ENCODE data around the gene LIPK. TPM values are rescaled to one million over a fixed set of nuclear protein-coding genes. Genes with fewer than 3 reads are reported as not detected.
A peak's percentile ranks its signal among the peaks of the same experiment; 100 is the strongest.

LIPK gene
- total RNA-seq, 1 experiment from 2014 or later: not detected

DNA sequence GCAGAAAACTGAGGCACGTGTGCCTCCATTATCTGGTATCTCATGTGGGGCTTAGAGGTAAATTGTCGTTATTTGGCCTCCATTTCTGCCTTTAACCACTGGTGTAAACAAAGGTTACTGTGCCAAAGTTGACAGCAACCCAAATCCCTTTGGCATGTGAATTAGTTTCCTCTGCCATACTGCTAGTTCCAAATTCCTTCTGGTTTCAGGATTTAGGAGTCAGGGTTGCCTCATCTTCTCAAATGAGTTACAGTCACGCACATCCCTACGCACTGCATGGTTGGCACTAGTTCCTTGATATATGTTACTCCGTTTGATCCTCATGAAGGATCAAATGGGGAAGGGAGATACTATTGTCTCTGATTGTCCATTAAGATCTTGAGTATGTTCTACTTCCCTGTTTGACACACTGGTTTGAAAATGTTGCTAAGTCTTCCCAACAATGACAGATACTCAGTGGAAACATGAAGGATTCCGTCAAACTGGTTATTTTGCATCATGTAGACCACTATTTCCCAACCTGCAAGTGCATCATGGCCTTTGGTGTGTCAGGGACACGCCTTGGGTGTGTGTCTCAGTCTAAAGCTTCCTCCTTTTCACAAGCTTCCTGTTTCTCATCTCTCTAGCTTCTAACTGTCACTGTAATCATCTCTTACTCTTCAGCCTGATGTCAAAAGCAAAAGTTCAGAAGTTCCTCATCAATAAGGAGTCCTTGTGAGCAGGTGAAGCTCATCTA is 53.5 kb downstream of the LIPK start, which contains the start of gene LIPN:
Gene LIPN, plus strand, starts transcription at position 655 of the 736 bp plus-strand sequence. CDS start 1,386 bp downstream, outside the sequence.
- no peak for DNase-seq (ENCODE audit: low read depth)
- in situ Hi-C loops (cut with HindIII; ENCODE audit: low pct_unique_long_range_greater_than_20kb, low sequenced_read_pairs): no loop called here

DNA sequence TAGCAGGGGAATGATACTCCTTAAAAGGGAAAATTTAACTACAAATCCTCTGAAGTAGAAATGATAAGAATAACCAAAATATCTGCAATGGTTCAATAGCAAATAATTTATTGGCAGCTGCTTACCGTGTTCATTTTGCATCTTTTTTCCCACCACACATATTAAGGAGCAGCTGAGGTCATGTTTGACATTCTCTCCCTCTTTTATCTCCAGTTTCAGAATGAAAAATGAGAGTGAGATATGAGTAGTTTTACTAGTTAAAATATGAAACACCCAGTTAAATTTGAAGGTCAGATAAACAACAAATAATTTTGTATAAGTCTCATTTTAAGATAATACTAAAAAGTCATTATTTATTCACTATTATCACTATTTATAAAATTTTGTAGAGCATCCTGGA is 56.9 kb downstream of the LIPK start:
- no peak for DNase-seq (ENCODE audit: low read depth)
- in situ Hi-C loops (cut with HindIII; ENCODE audit: low pct_unique_long_range_greater_than_20kb, low sequenced_read_pairs): no loop called here

DNA sequence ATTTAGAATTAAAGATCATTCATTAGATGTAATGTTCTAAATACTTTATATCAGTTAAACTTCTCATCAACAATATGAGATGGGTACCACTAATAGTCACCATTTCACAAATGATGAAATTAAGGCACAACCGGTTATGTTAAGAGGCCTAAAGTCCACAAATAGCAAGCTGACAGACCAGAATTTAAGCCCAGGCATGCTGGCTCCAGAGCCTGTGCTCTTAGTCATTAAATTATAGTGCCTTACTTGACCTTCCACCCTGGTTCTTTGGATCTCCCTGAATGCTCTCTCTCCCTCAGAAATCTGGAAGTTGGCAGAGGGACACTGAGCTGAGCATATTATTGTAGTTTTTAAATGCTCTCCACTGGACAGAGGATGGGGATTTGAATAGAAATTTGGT is 57.4 kb downstream of the LIPK start:
- DNase-seq (ENCODE audit: low read depth): no peak
- in situ Hi-C loops (cut with HindIII; ENCODE audit: low pct_unique_long_range_greater_than_20kb, low sequenced_read_pairs): no loop called here

DNA sequence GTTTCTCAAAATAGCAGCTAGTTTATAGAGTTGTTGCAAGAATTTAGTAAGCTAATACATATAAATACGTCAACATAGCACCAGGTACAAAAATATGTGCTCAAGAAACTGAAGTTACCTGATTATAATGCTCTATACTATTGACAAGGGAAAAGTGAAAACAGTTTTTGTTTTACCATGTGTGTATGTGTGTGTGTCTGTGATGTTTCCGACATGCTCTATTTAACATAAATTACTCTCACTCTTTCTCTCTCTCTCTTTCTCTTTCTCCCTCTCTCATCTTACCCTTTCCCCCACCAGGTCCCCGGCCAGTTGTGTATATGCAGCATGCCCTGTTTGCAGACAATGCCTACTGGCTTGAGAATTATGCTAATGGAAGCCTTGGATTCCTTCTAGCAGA is 58.1 kb downstream of the LIPK start:
- no peak for DNase-seq (ENCODE audit: low read depth)
- in situ Hi-C loops (cut with HindIII; ENCODE audit: low pct_unique_long_range_greater_than_20kb, low sequenced_read_pairs): no loop called here

DNA sequence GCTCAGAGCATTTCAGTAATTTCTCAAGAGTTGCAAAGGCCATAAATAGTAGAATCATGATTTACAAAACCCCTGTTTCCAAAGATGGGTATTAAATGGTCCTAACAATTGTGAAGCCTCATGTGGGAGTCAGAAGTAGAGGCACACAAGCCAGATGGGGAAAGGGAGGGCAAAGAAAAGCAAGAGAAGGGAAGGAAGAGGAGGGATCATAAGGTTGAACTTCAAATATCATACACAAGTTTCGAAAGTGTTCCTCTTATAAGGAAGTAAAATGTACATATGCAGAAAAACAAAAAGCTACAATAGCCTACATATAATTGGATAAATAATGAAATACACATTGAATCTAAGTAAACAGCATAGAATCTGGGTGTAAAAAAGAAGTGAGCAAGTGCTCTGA is 59.8 kb downstream of the LIPK start:
- in situ Hi-C loops (cut with HindIII; ENCODE audit: low pct_unique_long_range_greater_than_20kb, low sequenced_read_pairs): no loop called here
- DNase-seq (ENCODE audit: low read depth): no peak

DNA sequence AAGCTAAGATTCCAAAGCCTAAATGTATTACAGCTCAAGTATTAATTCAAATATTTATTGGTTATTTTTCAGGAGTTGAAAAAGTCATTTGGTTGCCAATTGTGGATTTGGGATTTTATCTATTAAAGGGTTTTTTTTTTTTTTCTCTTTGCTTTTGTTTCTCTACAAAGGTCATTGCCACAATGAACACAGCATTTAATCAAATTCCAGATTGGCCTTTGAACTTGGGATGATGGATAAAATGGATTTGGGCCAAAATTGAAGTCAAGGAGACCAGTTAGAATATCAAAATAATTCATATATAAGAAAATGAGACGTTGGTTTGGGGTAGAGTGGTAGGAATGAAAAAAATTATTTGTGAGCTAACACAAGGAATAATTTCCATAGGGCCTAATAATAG is 63.3 kb downstream of the LIPK start:
- in situ Hi-C loops (cut with HindIII; ENCODE audit: low pct_unique_long_range_greater_than_20kb, low sequenced_read_pairs): no loop called here
- no peak for DNase-seq (ENCODE audit: low read depth)

DNA sequence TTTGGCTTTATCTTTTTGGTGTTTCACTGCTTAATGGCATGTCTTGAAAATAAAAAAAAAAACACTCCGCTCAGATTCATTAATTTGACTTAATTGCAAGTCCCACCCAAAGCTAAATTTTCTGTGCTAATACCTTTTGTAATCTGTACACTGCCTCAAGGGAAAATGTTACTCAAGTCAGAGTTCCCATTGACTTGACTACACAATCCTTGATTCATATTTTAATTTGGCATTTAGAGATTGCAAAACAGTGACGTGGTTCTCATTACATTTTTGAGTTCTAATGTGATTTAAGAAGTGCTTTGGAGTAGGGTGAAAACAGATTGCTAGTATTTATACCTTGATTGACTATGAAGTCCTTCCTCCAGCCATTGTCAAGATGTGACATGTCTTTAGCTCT is 75.2 kb downstream of the LIPK start:
- DNase-seq (ENCODE audit: low read depth): no peak
- in situ Hi-C loops (cut with HindIII; ENCODE audit: low pct_unique_long_range_greater_than_20kb, low sequenced_read_pairs): no loop called here

DNA sequence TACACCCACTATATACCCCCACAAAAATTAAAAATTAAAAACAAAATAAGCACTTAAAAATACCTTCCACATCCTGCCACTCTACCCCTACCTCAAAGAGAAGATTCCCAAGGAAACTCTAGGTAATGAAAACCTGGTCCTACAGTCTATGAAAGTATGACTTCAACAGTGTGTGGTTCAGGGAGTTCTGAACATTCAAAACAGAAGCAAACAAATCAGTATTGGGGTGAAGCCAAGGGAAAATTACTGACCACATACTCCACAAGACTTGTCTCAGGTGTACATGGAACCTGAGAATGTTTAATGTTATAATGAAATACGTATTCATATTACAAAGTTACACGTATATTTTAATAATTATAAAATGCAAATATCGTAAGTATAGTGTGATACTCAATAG is 76.2 kb downstream of the LIPK start:
- no peak for DNase-seq (ENCODE audit: low read depth)
- in situ Hi-C loops (cut with HindIII; ENCODE audit: low pct_unique_long_range_greater_than_20kb, low sequenced_read_pairs): no loop called here

DNA sequence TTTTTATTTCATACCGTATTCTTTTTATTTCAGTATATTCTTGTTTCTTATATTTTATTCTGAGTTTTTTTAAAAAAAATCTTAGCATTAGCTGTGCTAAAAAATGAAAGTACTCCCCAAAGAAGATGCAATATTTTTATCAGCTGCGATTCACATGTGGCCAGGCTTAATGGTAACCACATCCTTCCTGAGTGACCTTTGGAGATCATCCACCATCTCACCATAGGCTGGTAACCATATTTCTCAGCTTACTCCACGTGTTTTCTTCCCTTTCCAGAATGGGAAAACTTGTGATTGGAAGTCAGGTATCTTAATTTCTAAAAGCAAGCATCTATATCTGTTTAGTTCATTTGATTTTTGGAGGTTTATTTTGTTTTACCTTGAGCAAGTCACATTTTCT is 77.7 kb downstream of the LIPK start:
- no peak for DNase-seq (ENCODE audit: low read depth)
- in situ Hi-C loops (cut with HindIII; ENCODE audit: low pct_unique_long_range_greater_than_20kb, low sequenced_read_pairs): no loop called here

DNA sequence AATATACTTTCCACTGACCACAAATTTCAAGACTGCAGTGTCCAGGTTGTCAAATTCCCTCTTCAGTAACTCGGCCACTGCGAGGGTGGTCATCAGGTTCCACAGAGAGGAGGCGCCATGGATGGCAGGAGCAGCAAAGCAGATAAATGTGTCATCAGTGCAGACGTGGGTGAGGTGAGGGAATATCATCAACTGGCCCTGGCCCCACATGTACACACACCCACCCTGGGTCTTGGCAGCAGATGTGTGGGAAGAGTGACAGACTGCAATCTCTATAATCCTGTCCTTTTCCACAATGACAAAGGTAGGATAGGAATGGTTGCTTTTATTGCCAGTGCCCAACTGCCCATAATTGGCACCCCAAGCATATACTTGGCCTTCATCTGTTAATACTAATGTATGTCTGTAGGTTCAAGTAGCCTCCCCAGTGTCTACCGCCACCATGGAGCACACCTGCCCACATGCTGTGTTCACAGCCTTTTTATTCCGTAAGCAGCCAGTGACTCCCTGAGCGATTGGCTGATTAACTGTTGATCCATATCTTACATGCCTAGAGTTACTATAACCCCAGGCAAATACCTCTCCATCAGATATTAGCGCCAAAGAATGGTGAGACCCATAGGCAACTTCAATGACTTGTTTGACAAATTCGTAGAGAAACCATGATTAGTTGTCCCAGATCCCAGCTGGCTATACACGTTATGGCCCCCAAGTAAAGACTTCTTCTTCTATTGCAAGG is 80.2 kb downstream of the LIPK start:
- in situ Hi-C loops (cut with HindIII; ENCODE audit: low pct_unique_long_range_greater_than_20kb, low sequenced_read_pairs): no loop called here

DNA sequence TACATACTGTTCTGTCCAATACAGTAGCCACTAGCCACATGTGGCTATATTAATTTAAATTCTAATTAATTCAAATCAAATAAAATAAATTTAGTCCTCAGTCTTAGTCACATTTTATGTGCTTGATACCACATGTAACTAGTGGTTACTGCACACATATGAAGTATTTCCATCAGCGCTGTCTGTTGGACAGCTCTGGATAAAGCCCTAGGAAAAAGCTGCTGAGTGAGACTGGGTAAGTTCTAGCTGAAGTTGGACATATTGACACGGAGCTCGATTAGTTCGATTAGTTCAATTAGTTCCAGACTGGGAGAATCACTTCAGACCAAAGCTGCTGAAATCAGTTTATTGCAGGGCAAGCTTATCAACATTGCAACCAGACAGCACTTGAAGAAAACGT is 81.4 kb downstream of the LIPK start:
- in situ Hi-C loops (cut with HindIII; ENCODE audit: low pct_unique_long_range_greater_than_20kb, low sequenced_read_pairs): no loop called here
- DNase-seq (ENCODE audit: low read depth): no peak

More for the DNA sequence above, 80.2 kb downstream of the LIPK start:
- DNase-seq (ENCODE audit: low read depth): no peak

DNA sequence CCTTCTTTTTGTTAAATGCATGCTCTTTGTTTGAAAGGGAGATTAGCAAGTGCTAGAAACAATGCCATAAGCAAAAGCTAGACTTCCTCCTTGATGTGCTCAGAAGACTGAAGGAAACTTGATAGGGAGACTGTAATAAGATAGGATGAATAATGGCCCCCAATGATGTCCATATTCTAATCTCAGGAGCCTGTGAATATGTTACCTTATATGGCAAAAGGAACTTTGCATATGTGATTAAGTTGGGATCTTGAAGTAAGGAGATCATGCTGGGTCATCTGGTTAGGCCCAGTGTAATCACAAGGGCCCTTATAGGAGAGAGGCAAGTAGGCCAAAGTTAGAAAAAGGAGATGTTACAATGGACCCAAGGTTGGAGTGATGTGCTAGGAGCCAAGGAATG is 82.9 kb downstream of the LIPK start:
- in situ Hi-C loops (cut with HindIII; ENCODE audit: low pct_unique_long_range_greater_than_20kb, low sequenced_read_pairs): no loop called here
- DNase-seq (ENCODE audit: low read depth): no peak

DNA sequence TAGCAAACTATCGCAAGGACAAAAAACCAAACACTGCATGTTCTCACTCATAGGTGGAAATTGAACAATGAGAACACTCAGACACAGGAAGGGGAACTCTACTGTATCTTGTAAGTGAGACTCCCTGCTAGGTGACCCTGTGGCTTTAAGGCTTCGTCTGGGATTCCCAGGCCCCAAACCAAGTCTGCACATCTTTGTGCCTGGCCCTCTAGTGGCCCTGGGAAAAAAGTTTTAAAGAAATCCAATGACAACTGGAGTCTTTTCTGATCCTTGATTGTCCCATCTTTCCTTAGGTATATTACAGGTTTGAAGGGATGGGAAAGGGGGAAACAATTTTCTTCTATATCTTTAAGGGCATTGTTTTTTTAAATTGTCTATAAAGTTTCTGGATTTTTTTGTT is 85.9 kb downstream of the LIPK start:
- in situ Hi-C loops (cut with HindIII; ENCODE audit: low pct_unique_long_range_greater_than_20kb, low sequenced_read_pairs): no loop called here
- peak; percentile 16 for DNase-seq (ENCODE audit: low read depth)

DNA sequence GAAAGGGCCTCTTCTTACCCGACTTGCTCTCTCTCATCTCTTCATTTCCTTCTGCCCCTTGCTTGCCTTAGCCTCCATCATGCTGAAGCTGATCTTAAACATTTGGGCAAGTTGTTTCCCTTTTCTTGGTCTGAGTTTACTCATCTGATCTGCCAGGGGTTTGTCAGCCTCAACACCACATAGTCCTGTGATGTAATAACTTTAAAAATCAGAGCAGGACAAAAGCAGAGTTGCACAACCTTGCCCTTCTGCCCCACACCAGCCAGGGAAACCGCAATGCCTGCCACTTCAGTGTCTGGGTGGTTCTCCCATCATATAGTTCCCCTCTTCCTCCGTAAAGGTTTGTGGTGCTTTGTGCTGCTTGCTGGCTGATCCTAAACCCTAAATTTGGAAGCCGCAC is 86.6 kb downstream of the LIPK start:
- DNase-seq (ENCODE audit: low read depth): no peak
- in situ Hi-C loops (cut with HindIII; ENCODE audit: low pct_unique_long_range_greater_than_20kb, low sequenced_read_pairs): no loop called here

DNA sequence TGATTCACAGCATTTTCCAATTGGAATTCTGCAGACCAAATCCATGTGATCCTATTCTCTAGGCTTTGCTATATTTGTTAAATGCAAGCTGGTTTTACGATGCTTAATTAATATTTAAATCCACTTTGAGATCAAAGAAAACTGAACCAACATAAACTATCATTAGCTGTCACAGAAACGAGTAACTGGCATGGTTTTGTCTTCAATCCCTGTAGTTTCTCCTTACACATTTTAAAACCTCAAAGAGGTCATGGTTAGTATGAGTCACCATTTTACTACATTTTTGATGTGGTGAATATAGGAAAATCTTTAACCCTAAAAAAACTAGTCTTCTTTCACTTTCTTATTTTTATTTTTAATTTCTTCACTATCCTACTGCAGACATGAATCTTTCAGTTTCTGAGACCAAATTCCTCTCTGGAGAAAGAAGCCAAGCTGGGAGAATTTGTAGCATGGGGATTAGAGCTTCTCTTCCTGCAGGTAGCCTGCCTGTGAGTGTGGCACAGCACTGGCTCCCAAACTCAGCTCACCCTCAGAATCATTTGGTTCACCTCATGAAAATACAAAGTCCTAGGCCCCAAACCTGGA is 87.8 kb downstream of the LIPK start:
- in situ Hi-C loops (cut with HindIII; ENCODE audit: low pct_unique_long_range_greater_than_20kb, low sequenced_read_pairs): no loop called here
- DNase-seq (ENCODE audit: low read depth): peak; percentile 6

DNA sequence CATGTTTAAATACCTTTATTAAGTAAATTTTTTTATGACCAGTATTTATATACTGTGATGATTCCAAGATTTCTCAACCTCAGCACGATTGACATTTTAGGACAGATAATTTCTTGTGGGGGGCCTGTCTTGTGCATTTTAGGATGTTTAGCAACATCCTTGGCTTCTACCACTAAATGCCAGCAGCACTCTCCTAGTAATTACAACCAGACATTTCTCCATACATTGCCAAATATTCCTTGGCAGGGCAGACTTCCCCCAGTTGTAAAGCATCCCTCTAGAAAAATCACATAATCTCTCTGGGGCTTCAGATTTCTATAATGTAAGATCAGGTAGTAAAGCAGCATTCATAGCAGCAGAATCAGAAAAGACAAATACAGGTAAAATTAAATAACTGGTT is 88.7 kb downstream of the LIPK start:
- DNase-seq (ENCODE audit: low read depth): no peak
- in situ Hi-C loops (cut with HindIII; ENCODE audit: low pct_unique_long_range_greater_than_20kb, low sequenced_read_pairs): no loop called here

DNA sequence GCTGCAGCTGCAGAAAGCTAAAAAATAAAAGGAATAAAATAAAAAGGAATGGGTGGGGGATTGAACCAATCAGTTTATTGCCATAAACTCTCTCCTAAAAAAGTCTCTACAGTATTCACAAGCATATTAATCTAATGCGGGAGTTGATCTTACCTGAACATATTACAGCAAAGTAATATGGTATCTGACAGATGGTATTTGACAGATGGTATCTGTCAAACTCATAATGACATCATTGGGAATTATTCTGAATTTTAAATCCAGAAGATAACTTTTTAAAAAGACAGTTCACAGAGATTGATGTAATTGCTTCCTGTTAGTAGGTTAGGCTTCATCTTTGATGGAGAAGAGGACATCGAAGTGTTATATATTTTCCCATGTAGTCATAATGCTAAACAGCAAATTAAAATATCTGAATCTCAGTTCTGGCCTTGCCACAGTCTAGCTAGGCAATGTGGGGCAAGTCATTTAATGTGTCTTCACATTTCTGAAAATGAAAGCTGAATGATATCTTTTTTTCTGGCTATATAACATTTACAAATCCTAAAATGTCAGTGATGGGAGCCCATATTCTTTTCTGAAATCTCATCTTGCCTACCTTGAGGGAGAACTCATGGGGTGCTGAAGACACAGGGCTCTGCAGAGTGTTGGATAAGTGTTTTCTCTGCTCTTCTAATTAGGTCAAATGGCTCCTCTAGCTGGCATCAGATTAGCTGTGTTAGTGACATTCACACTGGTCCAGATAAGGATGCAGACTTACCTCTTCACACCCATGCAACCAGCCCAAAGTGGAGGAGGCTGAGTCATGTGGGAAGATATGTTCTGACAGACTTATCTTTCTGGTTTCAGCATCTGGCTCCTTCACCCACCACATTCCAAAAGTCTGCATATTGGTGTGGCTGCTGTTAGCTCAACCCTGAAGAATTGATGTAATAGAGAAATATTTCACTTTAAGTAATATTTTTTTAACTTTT is 94.4 kb downstream of the LIPK start:
- no peak for DNase-seq (ENCODE audit: low read depth)

More for the DNA sequence above, 94.4 kb downstream of the LIPK start:
- in situ Hi-C loops (cut with HindIII; ENCODE audit: low pct_unique_long_range_greater_than_20kb, low sequenced_read_pairs): no loop called here
